GM10847 (cell line): ENCODE data around the gene TYW5.

Source experiments
- POLR2A ChIP-seq: IDR thresholded peaks from 2 replicates; pipeline ENCODE4 v1.6.1; 2011; ENCODE audit not compliant: insufficient read length; ENCODE audit errors: extremely low read depth

TYW5 gene

DNA sequence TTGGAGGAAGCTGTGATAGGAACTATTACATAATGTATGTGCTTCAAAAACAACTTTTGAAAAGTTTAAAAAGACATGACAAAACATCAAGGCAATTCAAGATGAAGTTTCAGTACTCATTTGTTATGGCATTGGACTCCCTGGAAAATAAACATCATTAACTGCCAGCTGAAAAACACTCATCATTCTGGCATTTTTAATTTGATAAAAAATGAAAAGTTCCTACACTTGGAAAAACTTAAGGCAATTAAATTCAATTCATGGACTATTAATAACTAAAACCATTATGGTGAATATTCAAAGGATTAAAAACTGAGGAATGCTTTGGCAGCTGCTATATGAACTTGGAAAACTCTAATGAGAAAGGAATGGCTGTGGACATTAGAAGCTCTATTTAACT lies 8.5 kb downstream of the TYW5 start:
- TF ChIP-seq POLR2A, result no peak

DNA sequence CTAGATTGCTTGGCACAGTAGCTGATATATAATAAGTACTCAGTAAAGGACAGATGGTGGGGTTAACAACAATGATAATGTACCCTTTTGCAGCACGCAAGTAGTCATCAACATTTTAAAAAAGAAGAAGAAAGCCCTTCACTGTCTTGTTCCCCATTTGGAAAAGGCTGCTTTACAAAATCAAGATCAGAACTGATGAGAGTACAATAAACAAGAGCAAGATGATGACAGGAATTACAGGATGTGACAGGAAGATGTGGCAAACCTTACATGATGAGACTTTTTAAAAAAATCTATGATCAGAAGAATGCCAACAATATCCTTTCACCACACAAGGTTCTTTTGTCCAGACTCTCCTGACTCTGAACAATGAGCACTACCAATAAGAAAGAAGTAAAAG lies 9.1 kb downstream of the TYW5 start:
- TF ChIP-seq POLR2A, result no peak

DNA sequence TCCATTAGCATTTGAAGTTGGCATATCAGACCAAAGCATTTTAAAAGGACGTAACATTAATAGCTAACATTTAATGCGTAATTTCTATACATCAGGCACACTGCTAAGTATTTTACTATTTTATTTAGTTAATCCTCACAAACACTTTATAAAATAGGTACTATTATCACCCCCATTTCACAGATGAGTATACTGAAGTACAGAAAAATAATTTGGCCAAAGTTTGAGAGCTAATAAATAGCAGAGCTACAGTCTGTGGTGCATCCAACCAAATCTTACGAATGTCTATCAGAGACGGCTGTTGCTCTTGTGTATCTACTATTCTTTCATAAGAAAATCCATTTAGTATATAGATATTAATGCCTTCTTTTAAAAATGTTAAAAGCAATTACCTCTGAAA lies 11.9 kb downstream of the TYW5 start:
- TF ChIP-seq POLR2A, result no peak

DNA sequence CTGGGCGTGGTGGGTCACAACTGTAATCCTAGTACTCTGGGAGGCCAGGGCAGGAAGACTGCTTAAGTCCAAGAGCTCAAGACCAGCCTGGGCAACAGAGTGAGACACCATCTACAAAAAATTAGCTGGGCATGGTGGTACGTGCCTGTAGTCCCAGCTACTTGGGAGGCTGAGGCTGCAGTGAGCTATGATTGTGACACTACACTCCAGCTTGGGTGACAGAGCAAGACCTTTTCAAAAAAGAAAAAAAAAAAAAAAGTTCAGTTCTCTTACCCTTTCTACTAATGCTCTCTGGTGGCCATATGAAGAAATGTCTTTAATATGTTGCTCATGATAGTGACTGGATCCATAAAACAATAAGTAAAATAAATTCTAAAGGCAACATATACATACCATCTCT lies 14.9 kb downstream of the TYW5 start:
- TF ChIP-seq POLR2A, result no peak

DNA sequence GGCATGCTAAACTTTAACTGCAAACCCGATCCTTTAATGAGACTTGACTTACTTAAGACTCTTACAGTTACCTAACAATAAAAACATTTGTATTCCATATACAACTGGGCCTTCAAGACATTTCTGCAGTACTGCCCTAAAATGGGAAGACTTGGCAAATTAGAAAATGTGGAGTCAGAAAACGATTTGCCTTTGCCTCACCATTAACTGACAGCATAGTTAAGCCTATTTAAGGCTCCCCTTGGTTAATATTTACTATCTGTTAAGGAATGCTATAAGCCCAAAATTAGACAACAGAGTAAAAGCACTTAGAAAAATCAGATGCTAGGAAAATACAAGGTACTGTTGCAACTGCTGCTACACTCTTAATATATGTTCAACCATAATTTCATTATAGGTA lies 18.7 kb downstream of the TYW5 start:
- TF ChIP-seq POLR2A, result no peak

DNA sequence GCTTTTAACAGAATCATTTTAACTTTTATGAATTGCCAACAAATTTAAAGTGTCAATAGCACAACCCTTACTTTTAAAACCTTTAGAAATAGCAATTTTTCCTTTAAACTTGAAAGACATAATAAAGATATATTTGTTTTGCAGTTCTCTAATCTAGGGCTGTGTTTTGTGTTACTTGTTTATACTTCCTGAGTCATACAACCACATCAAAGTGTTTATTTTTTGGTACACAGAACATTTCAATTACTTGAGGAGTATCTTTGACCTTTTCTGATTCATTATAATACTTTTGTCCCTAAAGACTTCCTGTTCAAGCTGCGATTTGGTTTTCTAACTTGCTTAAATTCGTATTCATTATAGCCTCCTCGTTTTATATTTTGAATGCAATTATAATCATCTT lies 21.8 kb downstream of the TYW5 start:
- no peak for TF ChIP-seq POLR2A

DNA sequence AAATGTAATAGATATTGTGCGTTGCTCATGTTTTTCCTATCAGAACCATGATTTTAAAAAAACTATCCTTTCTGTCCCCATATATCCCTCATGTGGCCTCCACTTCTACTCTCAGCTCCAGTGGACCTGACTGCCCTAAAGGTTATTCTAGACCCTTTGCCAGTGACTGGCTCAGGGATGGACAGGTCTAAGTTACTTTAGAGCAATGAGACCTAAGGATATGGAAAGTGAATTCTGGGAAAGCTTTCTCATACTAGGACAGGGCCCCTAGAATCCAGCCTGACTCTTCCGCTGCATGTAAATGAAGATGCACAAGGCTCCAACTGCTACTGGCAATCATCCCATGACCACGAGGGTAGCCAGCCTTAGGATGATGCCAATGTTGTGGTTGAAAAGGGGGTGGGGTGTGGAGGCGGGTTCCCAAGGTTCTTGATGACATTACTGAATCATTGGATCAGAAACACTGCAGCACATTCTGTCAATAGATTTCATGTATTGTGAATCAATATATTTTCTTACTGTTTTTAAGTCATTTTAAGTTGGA lies 22.9 kb downstream of the TYW5 start:
- TF ChIP-seq POLR2A, result no peak

DNA sequence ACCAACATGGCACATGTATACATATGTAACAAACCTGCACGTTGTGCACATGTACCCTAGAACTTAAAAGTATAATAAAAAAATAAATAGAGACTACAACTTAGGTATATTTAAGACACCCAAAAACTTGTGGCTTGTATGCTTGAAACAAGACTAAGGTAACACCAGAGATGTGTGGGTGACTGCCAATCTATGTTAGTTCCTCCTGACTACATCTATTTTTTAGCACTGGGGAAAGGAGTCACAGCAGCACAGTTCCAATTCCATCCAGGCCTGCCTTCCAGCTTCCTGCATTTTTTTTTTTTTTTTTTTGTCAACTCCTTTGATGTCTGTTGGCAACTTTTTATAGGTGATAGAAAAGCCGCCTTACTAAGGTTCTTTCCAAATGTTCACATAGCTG lies 26.0 kb downstream of the TYW5 start:
- no peak for TF ChIP-seq POLR2A

DNA sequence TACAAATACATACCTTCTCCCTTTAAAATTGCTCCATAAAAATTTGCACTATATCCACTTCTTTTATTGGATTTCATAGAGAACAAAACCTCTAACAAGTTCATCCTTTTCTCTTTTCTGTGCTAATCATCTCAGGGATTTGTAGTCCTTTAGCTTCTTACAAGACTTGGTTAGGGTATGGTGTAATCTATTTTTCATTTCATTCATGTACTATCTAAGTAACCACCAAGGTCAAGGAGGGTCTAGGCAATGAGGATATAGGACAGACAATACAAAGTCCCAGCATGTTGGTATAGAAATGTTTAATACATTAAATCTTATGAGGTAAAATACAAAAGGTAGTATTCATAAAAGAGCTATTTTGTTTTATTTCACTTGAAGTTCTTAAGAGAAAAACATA lies 26.7 kb downstream of the TYW5 start:
- TF ChIP-seq POLR2A, result no peak

DNA sequence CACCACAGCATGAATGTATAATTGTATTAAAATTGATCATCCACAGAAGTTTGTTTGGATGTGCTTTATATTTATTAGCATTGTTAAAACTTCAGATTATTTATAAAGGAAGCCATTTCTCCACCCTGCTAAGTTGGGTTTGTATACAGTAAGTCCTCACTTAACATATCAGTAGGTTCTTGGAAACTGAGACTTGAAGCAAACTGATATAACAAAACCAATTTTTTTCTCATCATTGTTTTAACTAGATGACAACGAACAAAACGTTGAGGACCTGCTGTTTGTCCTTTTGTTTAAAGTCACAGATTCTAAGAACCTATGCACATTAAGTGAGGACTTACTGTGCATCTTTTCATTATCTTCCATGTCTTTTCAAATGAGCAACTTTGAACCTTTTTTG lies 27.1 kb downstream of the TYW5 start:
- no peak for TF ChIP-seq POLR2A

DNA sequence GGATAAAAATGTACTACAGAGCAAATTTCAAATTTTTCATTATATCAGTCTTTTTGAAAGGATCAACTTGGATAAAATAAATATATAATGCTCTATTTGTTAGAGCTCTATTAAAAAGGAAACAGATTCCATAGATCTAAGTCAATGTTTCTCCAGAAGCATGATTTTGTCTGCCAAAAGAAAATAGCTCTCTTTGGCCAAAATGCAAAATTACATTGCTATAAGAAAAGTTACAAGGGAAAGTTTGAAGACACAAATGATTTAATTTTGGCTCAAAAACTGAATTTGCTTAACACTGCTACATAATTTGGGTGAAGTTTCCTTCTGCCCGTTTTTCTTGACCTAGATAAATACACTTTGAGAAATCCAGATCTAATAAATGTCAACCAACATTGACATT lies 28.5 kb downstream of the TYW5 start:
- no peak for TF ChIP-seq POLR2A

DNA sequence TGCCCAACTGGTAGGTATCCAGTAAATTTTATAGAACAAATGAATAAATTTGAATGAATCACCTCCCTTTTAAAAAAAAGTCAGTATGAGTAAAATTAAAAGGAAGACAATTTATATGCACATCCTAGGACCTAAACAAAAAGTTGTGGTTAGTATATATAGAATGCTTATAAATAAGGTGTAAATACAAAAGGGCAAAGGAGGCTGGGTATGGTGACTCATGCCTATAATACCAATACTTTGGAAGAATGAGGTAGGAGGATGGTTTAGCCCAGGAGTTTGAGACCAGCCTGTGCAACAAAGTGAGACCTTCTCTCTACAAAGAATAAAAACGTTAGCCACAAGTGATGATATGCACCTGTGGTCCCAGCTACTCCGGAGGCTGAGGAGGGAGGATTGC lies 31.4 kb downstream of the TYW5 start:
- TF ChIP-seq POLR2A, result no peak

DNA sequence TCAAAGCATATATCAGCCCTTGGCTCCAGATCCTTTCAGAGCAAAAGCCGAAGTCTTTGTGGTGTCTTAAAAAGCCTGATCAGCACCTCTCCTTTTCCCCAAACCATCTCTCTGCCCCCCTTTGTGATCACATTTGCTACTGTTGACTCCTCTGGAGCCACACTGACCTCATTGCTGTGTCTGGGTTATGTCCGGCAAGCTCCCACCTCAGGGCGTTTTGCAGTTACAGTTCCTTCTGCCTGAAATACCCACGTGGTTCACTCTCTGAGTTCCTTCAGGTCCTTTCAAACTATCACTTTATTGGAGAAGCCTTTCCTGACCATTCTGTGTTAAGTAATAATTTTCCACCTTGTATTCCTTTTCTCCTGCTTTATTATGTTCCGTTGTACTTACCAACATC lies 32.4 kb downstream of the TYW5 start:
- TF ChIP-seq POLR2A, result no peak

DNA sequence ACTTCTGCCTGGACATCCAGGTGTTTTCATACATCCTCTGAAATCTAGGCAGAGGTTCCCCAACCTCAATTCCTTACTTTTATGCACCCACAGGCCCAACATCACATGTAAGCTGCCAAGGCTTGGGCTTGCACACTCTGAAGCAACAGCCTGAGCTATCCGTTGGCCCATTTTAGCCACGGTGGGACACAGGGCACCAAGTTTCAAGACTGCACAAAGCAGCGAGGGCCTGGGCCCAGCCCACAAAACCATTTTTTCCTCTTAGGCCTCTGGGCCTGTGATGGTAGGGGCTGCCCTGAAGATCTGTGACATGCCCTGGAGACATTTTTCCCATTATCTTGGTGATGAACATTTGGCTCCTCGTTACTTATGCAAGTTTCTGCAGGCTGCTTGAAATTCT lies 38.3 kb downstream of the TYW5 start:
- TF ChIP-seq POLR2A, result no peak

DNA sequence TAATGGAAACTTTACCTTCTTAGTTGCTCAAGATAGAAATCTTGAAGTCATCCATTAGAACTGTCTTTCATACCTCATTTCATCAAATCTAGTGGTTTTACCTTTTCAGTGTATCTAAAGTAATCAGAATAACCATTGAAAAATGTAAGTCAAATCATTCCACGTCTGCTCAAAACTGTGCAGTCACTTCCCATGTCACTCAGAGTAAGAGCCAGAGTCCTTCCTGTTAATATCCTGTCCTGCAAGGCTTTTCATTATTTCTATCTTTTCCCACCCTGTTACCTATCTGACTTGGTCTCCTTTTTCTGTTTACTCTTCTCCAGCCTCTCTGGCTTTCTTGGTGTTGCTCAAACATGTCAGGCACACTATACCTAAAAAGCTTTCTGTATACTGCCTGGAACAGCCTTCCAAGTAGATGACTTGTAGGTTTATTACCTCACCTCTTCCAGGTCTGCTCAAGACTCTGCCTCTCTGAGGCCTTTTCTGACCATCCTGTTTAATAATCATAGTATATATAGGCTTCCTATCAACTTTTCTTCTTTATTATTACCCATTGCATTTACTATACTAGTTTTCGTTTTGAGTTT lies 40.8 kb downstream of the TYW5 start:
- TF ChIP-seq POLR2A, result no peak

DNA sequence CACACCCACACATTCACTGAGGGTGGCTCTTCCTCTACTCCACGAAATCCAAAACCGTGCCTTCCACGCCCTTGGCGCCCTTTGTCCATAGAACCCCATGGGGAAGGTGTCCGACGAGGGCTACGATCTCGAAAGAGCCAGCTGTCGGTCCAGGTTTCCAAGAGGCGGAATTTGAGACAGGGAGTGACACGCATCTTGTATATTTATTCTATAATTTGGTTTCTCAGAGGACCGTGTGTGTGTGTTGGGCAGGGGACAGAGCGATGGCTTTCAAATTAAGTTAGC lies 43.5 kb downstream of the TYW5 start:
- TF ChIP-seq POLR2A, result no peak

DNA sequence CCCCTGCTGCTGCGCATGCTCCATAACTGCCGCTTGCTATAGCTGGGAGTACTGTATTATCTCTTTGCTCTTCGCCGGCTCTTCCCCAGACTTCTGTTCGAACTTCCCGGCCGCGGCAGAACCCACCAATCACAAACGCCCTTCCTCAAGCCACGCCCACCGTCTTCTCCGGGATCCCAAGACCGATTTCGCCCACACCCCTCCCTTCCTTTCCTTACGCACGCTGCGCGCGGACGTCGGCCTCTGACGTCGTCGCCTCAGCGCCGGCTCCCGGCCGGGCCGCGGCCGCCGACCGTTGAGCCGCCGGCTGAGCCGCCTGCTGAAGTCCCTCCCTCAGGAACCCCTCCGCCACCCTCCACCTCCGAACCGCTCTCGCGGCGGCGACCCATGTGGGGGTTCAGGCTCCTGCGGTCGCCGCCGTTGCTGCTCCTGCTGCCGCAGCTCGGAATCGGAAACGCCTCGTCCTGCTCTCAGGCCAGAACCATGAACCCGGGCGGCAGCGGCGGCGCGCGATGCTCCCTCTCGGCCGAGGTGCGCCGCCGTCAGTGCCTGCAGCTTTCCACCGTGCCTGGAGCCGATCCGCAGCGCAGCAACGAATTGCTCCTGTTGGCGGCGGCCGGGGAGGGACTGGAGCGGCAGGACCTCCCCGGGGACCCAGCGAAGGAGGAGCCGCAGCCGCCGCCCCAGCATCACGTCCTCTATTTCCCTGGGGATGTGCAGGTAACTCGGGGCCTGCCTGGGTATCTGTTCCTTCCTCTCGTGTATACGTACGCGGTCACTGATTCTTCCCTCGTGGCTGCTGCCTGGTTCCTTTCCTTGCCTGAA lies 44.0 kb downstream of the TYW5 start, which contains the start of gene C2orf69:
Gene C2orf69 (plus strand): TSS at position 242 of the 825 bp plus-strand sequence. CDS start 146 bp downstream, at position 388.
- peak; percentile 83 for TF ChIP-seq POLR2A
